ENCODE measurements around the gene RPS6KL1.

Gene RPS6KL1

GRCh38 chr14:74915826-74916225, 7.2 kb downstream of the RPS6KL1 start:
- peaks cover 20% of the 10 kb centered on the region for H3K4me1 ChIP-seq (ENCODE audit: control insufficient read depth, insufficient read depth, low read length)
- no peak overlapping the region for H3K4me3 ChIP-seq (ENCODE audit: low read length)
- no peaks in the 10 kb centered on the region for H3K9me3 ChIP-seq (replicated peaks; ENCODE audit: low read length)
- H3K27me3 ChIP-seq (ENCODE audit: control insufficient read depth, insufficient read depth, low read length): no peaks in the 10 kb centered on the region
- no peak overlapping the region for H3K9ac ChIP-seq (ENCODE audit: low read depth, low read length)
- H3K36me3 ChIP-seq (ENCODE audit: insufficient read depth, low read length): no peaks in the 10 kb centered on the region
- H3K4me2 ChIP-seq (ENCODE audit: low read length): no peak overlapping the region

GRCh38 chr14:74915426-74915825, 7.6 kb downstream of the RPS6KL1 start:
- Histone ChIP-seq H3K4me1 (ENCODE audit: control insufficient read depth, insufficient read depth, low read length) (peaks cover 20% of the 10 kb centered on the region), H3K4me3 (ENCODE audit: low read length) (no peak overlapping the region), H3K4me2 (ENCODE audit: low read length) (no peak overlapping the region), H3K9me3 (replicated peaks; ENCODE audit: low read length) (no peaks in the 10 kb centered on the region), H3K36me3 (ENCODE audit: insufficient read depth, low read length) (no peaks in the 10 kb centered on the region), H3K27me3 (ENCODE audit: control insufficient read depth, insufficient read depth, low read length) (no peaks in the 10 kb centered on the region), H3K9ac (ENCODE audit: low read depth, low read length) (no peak overlapping the region)

GRCh38 chr14:74913986-74914573, 9.0 kb downstream of the RPS6KL1 start:
- Histone ChIP-seq H3K4me3 (ENCODE audit: low read length) (no peak overlapping the region), H3K4me2 (ENCODE audit: low read length) (no peak overlapping the region), H3K9me3 (replicated peaks; ENCODE audit: low read length) (no peaks in the 10 kb centered on the region), H3K4me1 (ENCODE audit: control insufficient read depth, insufficient read depth, low read length) (peaks cover 11% of the 10 kb centered on the region), H3K9ac (ENCODE audit: low read depth, low read length) (no peak overlapping the region), H3K36me3 (ENCODE audit: insufficient read depth, low read length) (no peaks in the 10 kb centered on the region), H3K27me3 (ENCODE audit: control insufficient read depth, insufficient read depth, low read length) (no peaks in the 10 kb centered on the region)

- Histone ChIP-seq H3K9me3 (replicated peaks; ENCODE audit: low read length) (no peaks in the 10 kb centered on the region), H3K4me2 (ENCODE audit: low read length) (no peak overlapping the region), H3K4me1 (ENCODE audit: control insufficient read depth, insufficient read depth, low read length) (peaks cover 16% of the 10 kb centered on the region), H3K36me3 (ENCODE audit: insufficient read depth, low read length) (no peaks in the 10 kb centered on the region), H3K9ac (ENCODE audit: low read depth, low read length) (no peak overlapping the region), H3K4me3 (ENCODE audit: low read length) (no peak overlapping the region), H3K27me3 (ENCODE audit: control insufficient read depth, insufficient read depth, low read length) (no peaks in the 10 kb centered on the region)
Measured at GRCh38 chr14:74913393-74913910, 9.6 kb downstream of the RPS6KL1 start.

- H3K9ac ChIP-seq (ENCODE audit: low read depth, low read length): no peak overlapping the region
- no peaks in the 10 kb centered on the region for H3K9me3 ChIP-seq (replicated peaks; ENCODE audit: low read length)
- H3K27me3 ChIP-seq (ENCODE audit: control insufficient read depth, insufficient read depth, low read length): no peaks in the 10 kb centered on the region
- H3K36me3 ChIP-seq (ENCODE audit: insufficient read depth, low read length): no peaks in the 10 kb centered on the region
- no peak overlapping the region for H3K4me2 ChIP-seq (ENCODE audit: low read length)
- peaks cover 16% of the 10 kb centered on the region for H3K4me1 ChIP-seq (ENCODE audit: control insufficient read depth, insufficient read depth, low read length)
- no peak overlapping the region for H3K4me3 ChIP-seq (ENCODE audit: low read length)
Measured at GRCh38 chr14:74912801-74913200, 10.3 kb downstream of the RPS6KL1 start.

GRCh38 chr14:74912111-74912510, 10.9 kb downstream of the RPS6KL1 start:
- Histone ChIP-seq H3K4me2 (ENCODE audit: low read length) (no peak overlapping the region), H3K4me3 (ENCODE audit: low read length) (no peak overlapping the region), H3K27me3 (ENCODE audit: control insufficient read depth, insufficient read depth, low read length) (no peaks in the 10 kb centered on the region), H3K9ac (ENCODE audit: low read depth, low read length) (no peak overlapping the region), H3K9me3 (replicated peaks; ENCODE audit: low read length) (no peaks in the 10 kb centered on the region), H3K4me1 (ENCODE audit: control insufficient read depth, insufficient read depth, low read length) (peaks cover 12% of the 10 kb centered on the region), H3K36me3 (ENCODE audit: insufficient read depth, low read length) (no peaks in the 10 kb centered on the region)

- peaks cover 1% of the 10 kb centered on the region for H3K36me3 ChIP-seq (ENCODE audit: insufficient read depth, low read length)
Measured at GRCh38 chr14:74911704-74912103, 11.4 kb downstream of the RPS6KL1 start.

GRCh38 chr14:74911221-74911620, 11.8 kb downstream of the RPS6KL1 start:
- Histone ChIP-seq H3K9ac (ENCODE audit: low read depth, low read length) (no peak overlapping the region), H3K4me1 (ENCODE audit: control insufficient read depth, insufficient read depth, low read length) (peaks cover 12% of the 10 kb centered on the region), H3K9me3 (replicated peaks; ENCODE audit: low read length) (no peaks in the 10 kb centered on the region), H3K4me2 (ENCODE audit: low read length) (no peak overlapping the region), H3K4me3 (ENCODE audit: low read length) (no peak overlapping the region), H3K27me3 (ENCODE audit: control insufficient read depth, insufficient read depth, low read length) (no peaks in the 10 kb centered on the region), H3K36me3 (ENCODE audit: insufficient read depth, low read length) (peaks cover 5% of the 10 kb centered on the region)

More at GRCh38 chr14:74911704-74912103, 11.4 kb downstream of the RPS6KL1 start:
- H3K4me1 ChIP-seq (ENCODE audit: control insufficient read depth, insufficient read depth, low read length): peaks cover 12% of the 10 kb centered on the region
- H3K4me3 ChIP-seq (ENCODE audit: low read length): no peak overlapping the region
- H3K4me2 ChIP-seq (ENCODE audit: low read length): no peak overlapping the region
- H3K27me3 ChIP-seq (ENCODE audit: control insufficient read depth, insufficient read depth, low read length): no peaks in the 10 kb centered on the region
- no peaks in the 10 kb centered on the region for H3K9me3 ChIP-seq (replicated peaks; ENCODE audit: low read length)
- no peak overlapping the region for H3K9ac ChIP-seq (ENCODE audit: low read depth, low read length)

- Histone ChIP-seq H3K9me3 (replicated peaks; ENCODE audit: low read length) (no peaks in the 10 kb centered on the region), H3K4me3 (ENCODE audit: low read length) (no peak overlapping the region), H3K9ac (ENCODE audit: low read depth, low read length) (no peak overlapping the region), H3K4me1 (ENCODE audit: control insufficient read depth, insufficient read depth, low read length) (peaks cover 15% of the 10 kb centered on the region), H3K27me3 (ENCODE audit: control insufficient read depth, insufficient read depth, low read length) (no peaks in the 10 kb centered on the region), H3K4me2 (ENCODE audit: low read length) (peak overlapping the region; percentile 46), H3K36me3 (ENCODE audit: insufficient read depth, low read length) (peaks cover 5% of the 10 kb centered on the region)
Measured at GRCh38 chr14:74910556-74910955, 12.5 kb downstream of the RPS6KL1 start.

- Histone ChIP-seq H3K9me3 (replicated peaks; ENCODE audit: low read length) (no peaks in the 10 kb centered on the region), H3K9ac (ENCODE audit: low read depth, low read length) (no peak overlapping the region), H3K4me3 (ENCODE audit: low read length) (no peak overlapping the region), H3K36me3 (ENCODE audit: insufficient read depth, low read length) (peaks cover 10% of the 10 kb centered on the region), H3K4me1 (ENCODE audit: control insufficient read depth, insufficient read depth, low read length) (peaks cover 15% of the 10 kb centered on the region), H3K27me3 (ENCODE audit: control insufficient read depth, insufficient read depth, low read length) (no peaks in the 10 kb centered on the region), H3K4me2 (ENCODE audit: low read length) (no peak overlapping the region)
Measured at GRCh38 chr14:74909911-74910310, 13.1 kb downstream of the RPS6KL1 start.

GRCh38 chr14:74909501-74909900, 13.6 kb downstream of the RPS6KL1 start:
- H3K9me3 ChIP-seq (replicated peaks; ENCODE audit: low read length): no peaks in the 10 kb centered on the region

GRCh38 chr14:74908861-74909341, 14.2 kb downstream of the RPS6KL1 start:
- H3K4me3 ChIP-seq (ENCODE audit: low read length): no peak overlapping the region
- no peak overlapping the region for H3K4me2 ChIP-seq (ENCODE audit: low read length)
- peaks cover 20% of the 10 kb centered on the region for H3K36me3 ChIP-seq (ENCODE audit: insufficient read depth, low read length)
- no peaks in the 10 kb centered on the region for H3K27me3 ChIP-seq (ENCODE audit: control insufficient read depth, insufficient read depth, low read length)
- no peaks in the 10 kb centered on the region for H3K9me3 ChIP-seq (replicated peaks; ENCODE audit: low read length)
- H3K9ac ChIP-seq (ENCODE audit: low read depth, low read length): no peak overlapping the region
- H3K4me1 ChIP-seq (ENCODE audit: control insufficient read depth, insufficient read depth, low read length): peaks cover 11% of the 10 kb centered on the region

More at GRCh38 chr14:74909501-74909900, 13.6 kb downstream of the RPS6KL1 start:
- H3K4me2 ChIP-seq (ENCODE audit: low read length): no peak overlapping the region
- peaks cover 15% of the 10 kb centered on the region for H3K4me1 ChIP-seq (ENCODE audit: control insufficient read depth, insufficient read depth, low read length)
- no peaks in the 10 kb centered on the region for H3K27me3 ChIP-seq (ENCODE audit: control insufficient read depth, insufficient read depth, low read length)
- H3K9ac ChIP-seq (ENCODE audit: low read depth, low read length): no peak overlapping the region
- no peak overlapping the region for H3K4me3 ChIP-seq (ENCODE audit: low read length)
- peaks cover 14% of the 10 kb centered on the region for H3K36me3 ChIP-seq (ENCODE audit: insufficient read depth, low read length)
